HG03159 (cell line): Measurements from ENCODE around the gene NID2.

Experiments used
- ATAC-seq: cut with Tn5 transposase; IDR thresholded peaks from one replicate; pipeline ENCODE4 v1.9.1; 2021; ENCODE audit warnings: mild to moderate bottlenecking, moderate library complexity; ENCODE audit not compliant: unreplicated experiment

NID2 gene

DNA sequence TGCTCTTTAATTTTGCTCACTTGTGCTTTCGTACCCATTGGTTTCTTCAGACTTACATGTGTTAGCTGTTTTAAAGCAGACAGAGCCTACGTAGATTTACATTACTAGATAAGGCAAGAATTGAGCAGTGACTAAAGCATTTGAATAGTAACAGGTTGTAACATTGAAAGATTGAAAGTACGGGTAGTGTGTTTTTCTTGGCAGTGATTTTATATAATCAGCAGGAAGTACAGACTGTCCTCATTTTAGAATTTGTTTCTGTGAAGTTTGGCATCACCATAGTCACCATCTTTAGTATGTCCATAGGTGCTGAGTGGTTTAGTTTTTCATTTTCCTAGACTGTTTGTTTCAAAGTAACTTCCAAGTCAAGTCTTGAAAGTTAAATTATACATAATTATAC is 65.5 kb downstream of the NID2 start:
- ATAC-seq, result no peak

DNA sequence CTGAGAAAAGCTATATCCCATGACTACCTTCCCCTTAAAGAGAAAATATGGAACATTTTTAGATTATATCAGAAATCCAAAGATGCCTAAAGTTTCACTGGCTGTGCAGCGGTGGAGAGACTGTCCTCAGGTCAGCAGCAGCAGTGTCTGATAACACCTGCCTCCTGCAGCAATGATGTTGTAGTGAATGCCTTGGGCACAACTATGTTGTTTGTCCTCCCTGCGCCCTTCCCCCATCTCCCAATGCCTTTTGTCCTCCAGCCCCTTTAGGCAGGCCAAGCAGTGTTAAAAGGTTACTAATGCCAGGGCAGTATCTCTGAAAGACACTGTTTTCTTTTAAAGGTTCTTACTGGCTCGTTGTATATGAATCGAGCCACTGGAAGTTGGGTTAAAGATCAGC is 66.3 kb downstream of the NID2 start:
- ATAC-seq, result no peak

DNA sequence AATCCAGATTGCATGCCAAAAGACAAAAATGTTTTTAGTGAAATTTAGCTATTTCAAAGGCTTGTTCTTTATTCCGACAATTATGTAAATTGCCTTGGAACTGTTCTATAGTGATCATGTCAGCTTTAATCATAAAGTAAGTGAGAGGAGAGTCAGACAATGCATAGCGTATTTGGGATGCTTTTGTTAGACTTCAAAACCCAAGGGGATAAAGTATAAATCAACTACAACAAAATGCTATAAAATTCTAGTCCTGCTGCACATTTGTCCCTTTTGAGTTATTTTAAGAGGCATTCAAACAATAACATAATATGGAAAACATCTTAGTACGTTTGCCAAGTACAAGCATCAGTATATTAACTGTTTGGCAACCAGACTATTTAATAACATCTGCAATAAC is 68.2 kb downstream of the NID2 start:
- ATAC-seq, result no peak

DNA sequence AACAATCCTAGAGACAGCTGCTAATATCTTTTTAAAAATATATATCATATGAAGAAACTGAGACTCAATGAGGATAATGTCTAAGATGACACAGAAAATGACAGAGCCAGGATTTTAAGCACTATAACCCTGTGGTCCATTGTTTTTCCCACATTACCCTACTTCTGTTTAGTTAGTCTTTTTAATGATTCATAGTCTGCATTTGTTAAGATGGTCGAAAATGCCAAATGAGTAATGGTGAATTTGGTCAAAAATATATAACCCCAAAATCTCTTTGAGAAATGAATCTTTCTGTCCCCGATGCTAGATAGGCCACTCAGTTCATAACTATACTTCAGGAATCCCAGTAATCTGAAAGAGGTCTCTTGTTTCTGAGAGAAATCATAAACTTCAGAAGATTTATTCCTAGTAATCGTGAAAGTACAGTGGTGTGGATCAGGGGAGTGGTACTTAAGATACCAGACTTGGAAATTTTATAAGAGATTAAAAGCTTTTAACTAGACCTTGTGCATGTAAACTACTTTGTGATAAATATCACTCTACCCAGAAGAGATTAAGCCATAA is 68.8 kb downstream of the NID2 start:
- no peak for ATAC-seq

DNA sequence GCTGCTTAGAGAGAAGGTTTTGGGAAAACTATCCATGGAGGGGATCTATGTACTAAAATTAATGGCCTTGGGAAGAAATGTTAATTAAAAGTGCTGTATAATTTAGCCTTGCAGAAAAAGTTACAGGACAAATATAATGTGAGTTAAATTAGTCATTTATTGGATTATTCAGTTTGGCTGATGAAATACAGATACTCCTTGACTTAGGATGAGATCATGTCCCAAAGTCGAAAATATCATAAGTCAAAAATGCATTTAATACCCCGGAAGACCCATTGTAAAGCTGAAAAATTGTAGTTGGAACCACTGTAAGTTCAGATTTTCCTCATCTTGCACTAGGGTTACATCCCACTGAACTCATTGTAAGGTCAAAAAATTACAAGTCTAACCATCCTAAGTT is 69.8 kb downstream of the NID2 start:
- no peak for ATAC-seq

DNA sequence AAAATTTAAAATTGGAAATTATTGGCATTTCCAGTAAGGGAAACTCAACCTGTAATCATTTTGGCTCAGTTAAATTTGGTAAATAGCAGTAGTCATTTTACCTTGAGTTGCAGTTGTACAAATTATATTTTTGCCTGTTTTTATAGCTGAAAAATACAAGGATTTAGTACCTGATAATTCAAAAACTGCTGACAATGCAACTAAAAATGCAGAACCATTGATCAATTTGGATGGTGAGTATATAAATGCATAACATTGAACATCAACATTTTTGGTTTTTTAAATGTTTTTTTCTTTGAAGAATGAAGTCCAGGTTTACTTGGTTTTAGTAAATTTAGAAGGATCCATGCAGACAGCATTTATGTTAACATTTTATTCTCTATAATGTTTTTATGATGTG is 70.5 kb downstream of the NID2 start:
- ATAC-seq, result no peak

DNA sequence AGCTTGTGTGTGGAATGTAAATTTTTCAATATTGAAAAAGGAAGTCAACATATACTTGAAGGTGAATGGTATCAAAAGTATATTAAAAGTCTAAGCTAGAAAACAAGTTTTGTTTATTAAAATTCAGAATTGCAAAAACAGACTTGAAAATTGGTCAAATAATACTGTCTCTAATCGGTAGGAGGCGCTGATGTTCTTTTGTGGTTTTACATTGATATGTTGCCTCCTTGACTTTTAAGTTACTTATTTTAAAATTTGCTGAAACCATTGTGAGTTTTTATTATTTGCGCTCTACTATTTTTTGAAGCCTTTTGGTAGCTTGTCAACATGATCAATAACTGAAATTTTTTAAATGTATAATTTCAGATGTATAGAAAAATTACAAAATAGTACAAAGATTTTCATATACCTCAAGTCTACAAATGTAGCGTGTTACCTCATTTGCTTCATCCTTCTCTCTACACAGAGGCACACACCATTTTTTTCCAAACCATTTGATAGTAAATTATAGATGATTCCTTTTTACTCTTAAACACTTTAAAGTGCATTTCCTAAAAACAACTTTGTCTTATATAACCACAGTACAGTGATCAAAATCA is 72.6 kb downstream of the NID2 start:
- ATAC-seq, result no peak

DNA sequence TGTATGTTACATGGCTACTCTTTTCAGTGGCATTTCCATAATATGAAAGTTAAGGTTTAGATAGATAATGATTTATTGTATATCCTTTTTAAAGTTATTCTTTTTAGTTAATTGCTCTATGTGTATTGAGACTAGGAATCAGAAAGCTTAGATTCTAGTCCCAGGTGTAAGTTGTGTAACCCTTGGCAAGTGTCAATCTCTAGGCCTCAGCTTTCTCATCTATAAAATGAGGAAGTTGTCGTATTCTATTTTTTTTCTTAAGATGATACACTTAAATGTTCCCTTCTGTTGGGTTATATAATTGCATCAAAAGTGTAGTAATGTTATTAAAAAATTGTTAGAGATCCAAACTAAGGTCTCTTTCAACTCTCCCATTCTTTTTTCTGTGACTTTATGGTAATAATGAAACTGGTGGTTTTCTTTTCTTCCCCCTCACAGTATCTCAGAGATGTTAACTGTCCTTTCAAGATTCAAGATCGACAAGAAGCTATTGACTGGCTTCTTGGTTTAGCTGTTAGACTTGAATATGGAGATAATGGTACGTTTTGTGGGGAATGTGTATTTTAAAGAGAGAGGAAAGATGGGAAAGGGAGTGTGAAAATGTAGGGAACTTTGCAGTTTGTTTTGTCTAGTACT is 75.5 kb downstream of the NID2 start:
- no peak for ATAC-seq

DNA sequence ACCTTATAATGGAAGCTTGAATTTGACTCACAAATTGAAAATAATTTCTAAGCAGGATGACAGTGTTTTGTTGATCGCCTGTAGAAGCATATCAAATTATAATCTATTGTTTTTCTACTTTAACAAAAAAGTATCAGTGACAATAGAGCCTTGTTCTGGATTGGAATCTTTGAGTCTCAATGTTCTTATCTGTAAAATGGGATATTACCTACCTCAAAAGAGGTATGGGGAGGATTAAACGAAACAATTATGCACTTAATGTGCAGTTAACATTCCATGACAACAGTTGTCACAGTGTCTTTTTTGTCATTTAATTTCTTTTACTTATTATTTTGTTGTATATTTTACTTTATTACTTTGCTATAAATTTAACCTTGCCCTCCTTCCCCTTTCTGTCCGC is 78.4 kb downstream of the NID2 start:
- no peak for ATAC-seq

DNA sequence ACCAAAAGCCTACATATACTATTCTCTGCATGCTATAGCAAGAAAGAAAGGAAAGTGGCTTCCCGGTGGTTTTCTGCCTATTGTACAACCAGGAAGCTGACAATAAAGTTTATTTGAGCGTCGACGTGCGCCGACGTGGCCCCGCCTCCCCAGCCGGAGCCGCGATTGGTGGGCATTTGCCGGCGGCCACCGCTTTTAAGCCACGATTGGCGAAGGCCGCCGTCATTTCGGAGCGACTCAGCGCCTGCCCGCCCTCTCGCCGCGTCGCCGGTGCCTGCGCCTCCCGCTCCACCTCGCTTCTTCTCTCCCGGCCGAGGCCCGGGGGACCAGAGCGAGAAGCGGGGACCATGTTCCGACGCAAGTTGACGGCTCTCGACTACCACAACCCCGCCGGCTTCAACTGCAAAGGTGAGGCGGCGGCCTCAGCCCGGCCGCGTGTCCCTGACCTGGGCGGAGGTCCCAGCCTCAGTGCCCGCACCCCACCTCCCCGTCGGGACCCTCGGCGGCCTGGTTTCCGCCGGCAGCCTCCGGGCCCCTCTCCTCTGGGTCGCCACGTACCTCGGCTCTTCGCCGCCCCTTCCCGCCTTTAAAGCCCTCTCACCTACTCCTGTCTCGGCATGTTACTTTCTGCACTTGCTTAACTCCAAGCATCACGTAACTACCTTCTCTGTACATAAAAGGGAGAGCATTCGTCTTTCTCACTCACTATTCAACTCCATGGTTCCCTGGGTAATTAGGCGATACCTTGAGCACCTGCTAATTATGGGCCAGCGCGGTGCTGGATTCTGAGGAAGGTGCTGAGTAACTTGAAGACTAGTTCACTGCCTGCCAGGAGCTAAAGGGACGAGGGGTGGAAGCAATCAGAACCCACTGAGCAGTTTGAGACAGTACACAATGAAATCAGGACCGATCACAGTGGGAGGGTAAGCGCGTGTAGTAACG is 79.3 kb downstream of the NID2 start, which contains the start of gene RTRAF:
TSS of gene RTRAF (plus strand) at position 254 of the 942 bp plus-strand sequence. CDS start at position 348, 94 bp downstream.
- peak; percentile 92 for ATAC-seq

DNA sequence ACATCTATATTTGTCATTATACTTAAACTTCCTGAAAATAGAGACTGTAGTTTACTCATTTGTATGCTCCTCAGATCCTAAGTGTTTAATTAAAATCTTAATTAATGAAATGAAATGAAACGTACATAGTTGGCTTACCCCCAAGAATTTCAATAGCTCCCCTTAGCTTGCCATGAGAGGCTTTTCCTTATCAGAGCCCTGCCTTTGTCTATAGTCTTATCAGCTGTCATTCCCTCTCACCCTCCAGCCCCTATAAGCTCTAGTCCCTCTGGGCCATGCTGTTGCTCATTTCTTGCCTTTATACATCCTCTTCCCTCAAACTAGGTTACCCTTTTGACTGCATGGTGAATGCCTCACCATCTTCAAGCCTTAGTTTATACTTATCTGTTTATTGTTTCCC is 80.6 kb downstream of the NID2 start:
- ATAC-seq, result no peak

DNA sequence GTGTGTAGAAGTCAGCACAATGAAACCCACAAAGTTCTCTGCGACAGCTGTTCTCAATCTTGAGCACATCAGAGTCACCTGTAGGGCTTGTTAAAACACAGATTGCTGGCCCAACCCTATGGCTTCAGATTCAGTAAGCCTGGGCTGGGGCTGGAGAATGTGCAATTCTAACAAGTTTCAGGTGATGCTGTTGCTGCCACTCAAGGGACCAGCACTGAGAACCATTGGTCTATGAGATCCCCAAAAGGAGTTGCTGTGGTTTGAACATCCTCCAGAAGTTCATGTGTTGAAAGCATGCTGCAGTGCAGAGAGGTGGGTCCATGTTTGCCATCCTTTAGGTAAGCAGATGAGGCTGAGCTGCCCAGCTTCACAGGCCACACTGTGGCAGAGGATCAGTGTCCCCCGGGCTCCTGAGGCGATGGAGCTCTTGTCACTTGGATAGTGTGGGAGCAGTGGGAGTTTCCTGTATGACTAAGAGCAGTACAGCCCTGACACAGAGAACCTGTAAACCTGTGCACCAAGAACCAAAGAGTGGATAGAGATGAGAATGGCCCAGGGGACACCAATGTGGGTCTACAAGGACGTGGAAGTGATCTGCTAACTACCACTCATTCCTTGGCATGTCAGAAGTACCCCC is 87.5 kb downstream of the NID2 start:
- no peak for ATAC-seq

DNA sequence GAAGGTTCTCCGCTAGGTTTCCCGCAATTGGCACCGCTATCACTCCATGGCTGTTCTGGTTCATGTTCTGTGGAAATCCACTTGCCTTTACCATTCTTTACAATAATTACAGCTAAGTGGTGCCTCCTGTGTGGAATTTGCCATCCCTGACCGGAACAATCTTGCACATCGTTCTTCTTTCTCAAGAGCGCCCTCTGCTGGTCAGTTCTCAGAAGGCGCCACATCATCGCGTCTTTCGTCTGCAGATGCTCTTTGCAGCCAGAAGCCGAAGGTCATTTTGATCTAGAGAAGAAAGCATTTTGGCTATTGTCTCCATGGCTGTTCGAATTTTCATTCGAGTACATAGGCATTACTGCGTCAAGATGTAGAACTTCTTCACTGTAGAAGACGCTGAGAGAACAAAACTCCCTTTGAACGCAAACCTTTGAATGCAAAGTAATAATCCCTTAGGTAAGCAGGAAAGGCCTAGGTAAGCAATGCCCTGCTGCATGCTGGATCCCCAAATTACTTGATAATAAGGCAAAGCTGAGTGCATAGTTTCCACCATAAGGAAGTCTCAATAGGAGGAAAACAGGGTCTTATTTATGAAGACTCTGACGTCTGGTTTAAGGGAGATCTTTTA is 89.7 kb downstream of the NID2 start:
- ATAC-seq, result peak; percentile 70

DNA sequence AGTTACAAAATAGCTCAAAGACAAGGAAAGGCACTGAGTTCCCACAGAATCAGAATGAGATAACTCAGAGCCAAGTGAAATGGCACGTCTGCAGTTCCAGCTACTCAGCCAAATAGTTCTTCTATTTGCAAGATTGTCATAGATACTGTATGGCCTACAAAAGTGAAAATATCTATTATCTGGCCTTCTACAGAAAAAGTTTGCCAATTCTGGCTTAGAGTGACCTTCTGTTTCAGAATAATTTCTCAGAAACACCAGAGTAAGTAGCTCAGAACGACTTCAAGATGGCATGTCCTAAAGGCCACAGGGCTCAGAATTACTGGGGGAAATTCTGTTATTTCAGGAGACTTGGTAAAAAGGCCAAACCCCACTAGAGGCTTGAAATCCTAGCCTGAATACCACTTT is 90.2 kb downstream of the NID2 start:
- ATAC-seq, result no peak

DNA sequence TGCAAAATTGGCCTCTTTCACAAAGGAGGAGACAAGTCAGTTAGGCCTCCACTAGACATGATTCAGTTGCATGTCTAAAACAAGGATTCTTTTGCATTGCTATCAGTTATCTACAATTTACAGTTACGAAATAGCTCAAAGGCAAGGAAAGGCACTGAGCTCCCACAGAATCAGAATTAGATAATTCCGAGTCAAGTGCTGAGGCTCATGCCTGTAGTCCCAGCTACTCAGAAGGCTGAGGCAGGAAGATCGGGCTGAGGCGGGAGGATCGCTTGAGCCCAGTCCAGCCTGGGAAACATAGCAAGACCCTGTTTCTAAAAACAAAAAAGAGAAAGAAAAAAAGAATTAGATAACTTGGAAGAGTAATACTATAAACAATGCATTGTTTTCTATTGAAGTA is 91.8 kb downstream of the NID2 start:
- ATAC-seq, result no peak

DNA sequence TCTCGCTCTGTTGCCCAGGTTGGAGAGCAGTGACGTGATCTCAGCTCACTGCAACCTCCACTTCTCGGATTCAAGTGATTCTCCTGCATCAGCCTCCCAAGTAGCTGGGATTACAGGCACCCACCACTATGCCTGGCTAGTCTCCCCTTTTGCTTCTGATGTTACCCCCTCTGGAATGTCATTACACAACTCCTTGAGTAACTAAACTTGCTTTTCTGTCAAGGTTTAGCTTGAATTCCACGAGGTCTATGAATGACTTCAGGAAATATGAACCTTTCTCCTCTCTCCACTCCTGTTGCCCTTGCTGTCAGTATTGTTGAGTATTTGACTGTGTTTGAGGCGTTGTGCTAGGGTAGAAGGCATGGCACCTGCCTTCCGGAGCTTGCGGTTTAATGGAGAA is 96.3 kb downstream of the NID2 start:
- no peak for ATAC-seq

DNA sequence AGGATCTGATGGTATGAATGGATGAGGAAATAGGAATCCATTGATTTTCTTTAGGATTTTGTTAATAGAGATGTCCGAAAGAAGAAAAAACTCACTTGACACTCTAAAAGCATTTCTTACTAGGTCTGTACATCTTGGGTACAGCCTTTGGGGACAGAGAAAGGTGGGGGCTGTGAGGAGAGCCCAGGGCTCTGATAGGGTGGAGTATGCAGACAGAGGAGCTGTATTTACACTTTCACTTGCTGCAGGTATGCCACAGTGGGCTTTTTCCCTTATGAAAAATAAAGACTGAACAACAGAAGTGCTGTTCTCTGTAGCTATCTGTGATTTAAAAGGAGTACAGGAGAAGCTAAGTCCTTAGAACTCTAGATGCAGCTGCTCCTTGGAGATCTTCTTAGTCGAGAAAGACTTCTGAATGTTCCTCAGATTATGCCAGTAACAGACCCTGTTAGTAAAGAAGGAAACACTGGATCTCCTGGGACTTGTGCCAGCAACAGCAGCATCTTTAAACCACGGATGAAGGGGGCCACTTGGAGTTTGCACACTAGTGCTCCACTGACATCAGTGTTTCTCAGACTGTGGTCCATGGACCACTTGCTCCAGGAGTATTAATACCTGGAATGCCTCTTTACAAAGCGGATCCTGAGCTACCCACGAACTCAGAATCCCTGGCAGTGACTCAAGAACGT is 98.9 kb downstream of the NID2 start:
- no peak for ATAC-seq

DNA sequence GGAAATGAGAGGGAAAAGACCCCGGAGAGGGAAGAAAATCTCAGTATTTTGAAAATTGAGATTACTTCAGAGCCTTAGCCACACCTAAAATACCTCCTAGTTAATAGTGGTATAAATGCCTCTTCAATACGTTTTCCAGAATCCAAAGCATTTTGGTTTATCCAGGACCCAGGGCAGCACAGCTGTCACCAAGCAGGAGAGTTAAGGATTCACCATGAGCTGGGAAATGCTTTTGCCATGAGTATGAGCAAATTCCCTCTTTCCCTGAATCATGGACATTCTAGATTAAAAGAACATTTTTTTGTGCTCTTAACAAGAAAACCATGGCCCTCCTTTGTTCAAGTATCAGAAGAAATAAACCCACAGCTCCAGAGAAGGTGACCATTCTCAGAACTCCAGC is 101.3 kb downstream of the NID2 start:
- no peak for ATAC-seq

DNA sequence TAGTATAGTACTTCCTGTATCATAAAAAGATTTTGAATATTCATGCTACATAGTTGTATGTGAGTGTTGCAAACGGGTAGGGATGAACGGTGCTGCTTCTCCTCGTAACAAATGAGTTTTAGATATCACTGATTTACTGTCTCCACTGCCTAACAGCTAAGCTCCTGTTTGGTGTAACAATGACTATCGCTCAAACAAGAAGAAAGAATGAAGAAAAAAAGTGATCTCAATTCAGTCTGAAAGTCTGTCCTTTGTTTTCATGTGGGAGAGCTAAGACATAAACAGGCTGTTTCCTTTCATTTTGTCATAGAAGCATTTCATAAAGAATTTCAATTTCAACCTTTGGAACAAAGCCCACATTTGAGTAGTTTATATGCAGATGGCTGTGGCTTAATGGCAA is 105.6 kb downstream of the NID2 start:
- ATAC-seq, result no peak

DNA sequence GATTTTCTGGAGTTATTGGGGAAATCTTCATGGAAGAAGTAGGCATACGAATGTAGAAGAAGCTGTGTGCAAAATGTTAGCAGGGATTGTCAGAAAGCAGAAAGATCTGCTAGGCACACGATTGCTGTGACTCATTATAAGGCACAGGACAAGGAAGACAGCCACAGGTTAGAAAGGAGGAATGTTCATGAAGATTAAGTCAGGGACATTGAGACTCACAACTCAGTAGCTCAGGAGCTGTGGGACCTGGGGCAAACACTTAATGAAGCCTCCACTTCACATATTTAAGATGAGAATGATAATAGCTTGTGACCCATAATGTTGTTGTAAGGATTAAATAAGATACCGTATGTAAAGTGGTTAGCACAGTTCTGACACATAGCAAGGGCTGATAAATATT is 106.1 kb downstream of the NID2 start:
- no peak for ATAC-seq
